GM12874 (cell line): ENCODE measurements around the gene PVR.

ENCODE experiments used
- TF ChIP-seq, protein P1 (sequence below): IDR thresholded peaks from 2 replicates; pipeline ENCODE4 v1.5.1; 2011; ENCODE audit warnings: low read depth, mild to moderate bottlenecking, control low read depth, low read length, moderate library complexity; ENCODE audit not compliant: insufficient read depth

The PVR gene

DNA sequence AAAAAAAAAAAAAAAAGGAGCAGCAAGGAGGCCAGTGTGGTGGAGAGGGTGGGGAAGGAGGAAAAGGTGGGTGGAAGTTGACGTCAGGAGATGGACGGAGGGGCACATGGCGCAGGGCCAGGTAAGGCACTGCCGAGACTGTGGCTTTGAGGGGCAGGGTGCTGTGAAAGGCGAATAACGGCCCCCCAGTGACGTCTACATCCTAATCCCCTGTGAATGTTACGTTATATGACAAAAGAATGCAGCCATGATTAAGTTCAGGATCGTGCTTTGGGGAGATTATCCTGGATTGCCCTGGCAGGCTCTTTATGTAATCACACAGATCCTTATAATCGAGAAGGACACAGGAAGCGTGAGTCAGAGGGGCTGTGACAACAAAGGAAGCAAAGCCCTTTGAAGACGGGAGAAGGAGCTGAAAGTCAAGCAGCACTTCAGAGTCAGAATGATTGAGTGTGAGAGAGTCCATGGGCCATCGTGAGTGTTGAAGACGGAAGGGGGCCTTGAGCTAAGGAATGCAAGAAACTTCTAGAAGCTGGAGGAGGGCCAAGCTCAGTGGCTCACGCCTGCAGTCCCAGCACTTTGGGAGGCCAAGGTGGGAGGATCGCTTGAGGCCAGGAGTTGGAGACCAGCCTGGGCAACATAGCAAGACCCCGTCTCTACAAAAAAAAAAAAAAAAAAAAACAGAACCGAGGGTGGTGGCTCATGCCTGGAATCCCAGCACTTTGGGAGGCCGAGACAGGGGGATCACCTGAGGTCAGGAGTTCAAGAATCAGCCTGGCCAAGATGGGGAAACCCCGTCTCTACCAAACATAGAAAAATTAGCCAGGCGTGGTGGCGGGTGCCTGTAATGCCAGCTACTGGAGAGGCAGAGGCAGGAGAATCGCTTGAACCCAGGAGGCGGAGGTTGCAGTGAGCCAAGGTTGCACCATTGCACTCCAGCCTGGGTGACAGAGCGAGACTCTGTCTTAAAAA lies 41.5 kb downstream of the PVR start:
- TF ChIP-seq, protein P1, sequence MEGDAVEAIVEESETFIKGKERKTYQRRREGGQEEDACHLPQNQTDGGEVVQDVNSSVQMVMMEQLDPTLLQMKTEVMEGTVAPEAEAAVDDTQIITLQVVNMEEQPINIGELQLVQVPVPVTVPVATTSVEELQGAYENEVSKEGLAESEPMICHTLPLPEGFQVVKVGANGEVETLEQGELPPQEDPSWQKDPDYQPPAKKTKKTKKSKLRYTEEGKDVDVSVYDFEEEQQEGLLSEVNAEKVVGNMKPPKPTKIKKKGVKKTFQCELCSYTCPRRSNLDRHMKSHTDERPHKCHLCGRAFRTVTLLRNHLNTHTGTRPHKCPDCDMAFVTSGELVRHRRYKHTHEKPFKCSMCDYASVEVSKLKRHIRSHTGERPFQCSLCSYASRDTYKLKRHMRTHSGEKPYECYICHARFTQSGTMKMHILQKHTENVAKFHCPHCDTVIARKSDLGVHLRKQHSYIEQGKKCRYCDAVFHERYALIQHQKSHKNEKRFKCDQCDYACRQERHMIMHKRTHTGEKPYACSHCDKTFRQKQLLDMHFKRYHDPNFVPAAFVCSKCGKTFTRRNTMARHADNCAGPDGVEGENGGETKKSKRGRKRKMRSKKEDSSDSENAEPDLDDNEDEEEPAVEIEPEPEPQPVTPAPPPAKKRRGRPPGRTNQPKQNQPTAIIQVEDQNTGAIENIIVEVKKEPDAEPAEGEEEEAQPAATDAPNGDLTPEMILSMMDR = no peak

DNA sequence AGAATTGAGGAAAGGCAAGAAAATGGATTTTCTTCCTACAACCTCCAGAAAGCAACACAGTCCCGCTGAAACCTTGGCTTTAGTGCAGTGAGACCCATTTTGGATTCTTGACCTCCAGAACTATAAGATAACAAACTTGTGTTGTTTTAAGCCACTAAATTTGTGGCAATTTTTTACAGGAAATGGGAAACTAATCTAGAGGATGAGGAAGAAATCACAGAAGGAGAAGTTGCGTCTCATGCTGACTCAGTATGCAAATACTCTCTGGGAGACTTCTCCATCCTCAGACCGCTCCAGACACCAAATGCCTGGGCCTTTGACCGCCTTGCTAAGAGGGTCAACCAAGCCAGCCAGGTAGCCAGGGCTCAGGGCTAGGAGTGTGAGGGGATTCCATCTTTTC lies 42.2 kb downstream of the PVR start:
- TF ChIP-seq, protein P1 = no peak

DNA sequence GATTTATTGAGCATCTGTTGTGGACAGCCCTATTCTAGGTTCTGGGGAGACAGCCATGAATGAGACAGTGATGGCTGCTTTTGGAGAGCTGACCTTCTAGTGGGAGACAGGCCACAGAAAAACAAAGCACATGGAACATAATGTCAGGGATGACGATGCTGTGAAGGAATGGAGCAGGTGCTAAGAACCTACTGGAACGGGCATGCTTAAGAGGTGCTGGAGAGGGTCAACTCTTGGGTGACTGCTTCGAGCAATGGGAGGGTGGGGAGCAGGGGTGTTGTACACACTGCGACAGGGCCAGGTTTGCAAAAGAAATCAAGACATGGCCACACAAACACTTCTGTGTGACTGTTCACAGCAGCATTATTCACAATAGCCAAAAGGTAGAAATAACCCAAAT lies 43.2 kb downstream of the PVR start:
- TF ChIP-seq, protein P1 = no peak

DNA sequence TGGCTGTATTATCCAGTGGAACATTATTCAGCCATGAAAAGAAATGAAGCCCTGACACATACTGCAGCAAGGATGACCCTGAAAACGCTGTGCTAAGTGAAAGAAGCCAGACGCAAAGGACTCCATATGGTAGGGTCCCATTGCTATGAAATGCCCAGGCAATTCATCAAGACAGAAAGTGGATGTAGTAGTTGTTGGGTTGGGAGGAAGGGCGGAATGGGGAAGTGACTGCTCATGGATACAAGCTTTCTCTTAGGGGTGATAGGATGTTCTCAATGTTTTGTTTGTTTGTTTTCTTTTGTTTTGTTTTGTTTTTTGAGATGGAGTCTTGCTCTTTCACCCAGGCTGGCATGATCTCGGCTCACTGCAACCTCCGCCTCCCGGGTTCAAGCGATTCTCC lies 44.2 kb downstream of the PVR start:
- TF ChIP-seq, protein P1 = no peak

DNA sequence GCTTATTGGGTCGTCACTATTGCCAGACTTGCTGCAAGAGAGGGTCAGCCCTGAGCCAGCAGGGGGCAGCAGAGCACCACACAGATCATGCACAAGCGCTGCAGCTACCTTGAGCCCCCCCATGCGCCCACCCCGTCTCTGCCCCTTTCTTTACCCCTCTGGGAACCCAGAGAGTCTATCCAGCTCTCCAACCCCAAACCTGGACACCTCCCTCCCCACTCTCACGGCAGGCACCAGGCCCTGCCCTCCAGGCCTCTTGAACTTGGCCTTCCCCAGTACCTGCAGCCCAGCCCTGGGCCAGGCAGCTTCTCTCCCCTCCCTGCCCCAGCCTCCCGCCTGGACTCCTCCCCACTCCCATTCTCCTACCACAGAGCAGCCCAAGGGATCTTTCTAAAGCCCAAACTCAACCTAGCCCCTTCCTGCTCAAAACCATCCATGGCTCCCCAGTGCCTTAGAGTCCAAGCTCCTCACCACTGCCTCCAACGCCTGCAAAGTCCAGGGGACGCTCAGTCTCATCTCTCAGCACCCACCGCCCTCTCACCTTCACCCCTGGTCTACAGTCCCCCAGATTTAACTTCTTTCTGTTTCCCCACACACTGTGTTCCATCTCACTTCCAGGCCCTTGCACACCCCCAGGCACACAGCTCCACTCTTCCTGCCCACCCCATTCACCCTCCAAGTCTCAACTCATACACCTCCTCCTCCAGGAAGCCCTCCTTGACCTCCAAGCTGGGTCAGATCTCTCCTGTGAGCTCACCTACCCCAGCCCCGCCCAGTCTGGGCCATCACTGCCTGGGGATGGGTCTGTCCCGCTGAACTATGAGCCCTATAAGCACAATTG lies 45.8 kb downstream of the PVR start:
- TF ChIP-seq, protein P1 = peak; percentile 96

DNA sequence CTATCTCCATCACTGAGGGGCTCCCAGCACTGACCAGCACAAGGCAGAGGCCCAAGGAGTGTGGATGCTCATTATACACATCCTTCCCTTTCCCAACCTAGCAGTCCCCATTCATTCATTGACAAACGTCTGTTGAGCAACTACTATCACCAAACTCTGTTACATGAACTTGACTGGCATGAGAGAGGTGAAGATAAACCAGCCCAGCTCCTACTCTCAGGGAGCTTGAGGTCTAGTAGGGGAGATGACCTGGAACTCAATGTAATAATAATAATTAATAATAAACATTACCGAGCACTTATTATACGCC lies 46.4 kb downstream of the PVR start:
- TF ChIP-seq, protein P1 = no peak

DNA sequence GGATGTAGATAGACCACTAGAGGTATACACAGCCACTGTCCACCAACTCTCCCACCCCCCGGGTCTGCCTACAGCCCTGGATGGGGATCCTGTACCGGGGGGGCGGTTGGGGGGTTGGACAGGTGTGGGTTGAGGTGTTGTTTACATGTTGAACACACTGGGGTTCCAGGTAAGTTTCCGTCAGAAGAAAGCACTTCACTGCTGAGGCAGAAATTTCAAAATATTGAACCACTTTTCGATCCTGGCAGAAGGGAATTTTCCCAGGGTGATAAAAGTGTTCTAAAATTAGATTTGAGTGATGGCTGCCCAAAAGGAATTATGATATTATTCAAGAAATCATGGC lies 48.6 kb downstream of the PVR start:
- TF ChIP-seq, protein P1 = no peak
